HepG2 (cell line): ENCODE data around the gene GDPGP1. TPM values are rescaled to one million over a fixed set of nuclear protein-coding genes. Genes with fewer than 3 reads are reported as not detected.
A peak's percentile ranks its signal among the peaks of the same experiment; 100 is the strongest.

Experiments
- ATAC-seq: fragments of 200-7000 bp; cut with Tn5 transposase; 3 replicates; pipeline ENCODE4 v1.9.1; 2020; ENCODE audit warnings: mild to moderate bottlenecking, moderate library complexity
- Bru-seq: library from RNA; stranded (reverse); fragments of 400-500 nt; gene quantifications from one replicate; lab custom pipeline; 2021; lab: Mats Ljungman, UMichigan
- BruChase-seq, 2 experiments: library from RNA; stranded (reverse); fragments of 400-500 nt; gene quantifications; one replicate each; lab custom pipeline; 2021; lab: Mats Ljungman, UMichigan
- BruUV-seq: library from RNA; stranded (reverse); fragments of 400-500 nt; replicated peaks from 2 replicates; lab custom pipeline; 2021; lab: Mats Ljungman, UMichigan
- CTCF ChIA-PET: fragments of 300-600 bp; formaldehyde crosslinking; extraction: SDS; loops from one replicate; lab custom pipeline; 2021; ENCODE audit warnings: low total read pairs, inconsistent platforms, low intra/inter-chr PET ratio; lab: Yijun Ruan, JAX
- POLR2A ChIA-PET: fragments of 350-600 bp; sonication (Branson Sonifier 250); formaldehyde crosslinking; loops from one replicate; lab custom pipeline; 2020; ENCODE audit warnings: antibody characterized with exemption, inconsistent platforms; lab: Yijun Ruan, JAX
- DNase-seq: peaks from one replicate; pipeline ENCODE4 v3.0.0-alpha.2; 2015; ENCODE audit warnings: low spot score
- FAIRE-seq: peaks from 3 replicates; lab custom pipeline; 2011; peaks lifted over from hg19 to GRCh38; lab: Jason Lieb, UNC
- H2AFZ ChIP-seq: one replicate; pipeline ENCODE4 v1.6.1; 2011; ENCODE audit warnings: low read length, inconsistent platforms
- H3K27ac ChIP-seq: fragments of 300-600 bp; 3 replicates; pipeline ENCODE4 v1.8.0; 2011; ENCODE audit warnings: mixed run types, mild to moderate bottlenecking, mixed read lengths, low read length, inconsistent platforms; ENCODE audit not compliant: insufficient read depth; ENCODE audit errors: extremely low read length
- H3K27me3 ChIP-seq, 2 experiments: fragments of 200-600 bp in 1 of 2; 2 replicates in 1 of 2; 3 replicates in 1 of 2; pipeline versions ENCODE4 v1.6.0 to v1.8.0; 2011; ENCODE audit warnings: low read length in 2 of 2, mild to moderate bottlenecking in 2 of 2, moderate library complexity in 2 of 2, inconsistent platforms in 1 of 2; ENCODE audit not compliant: insufficient read depth in 2 of 2, control insufficient read depth in 1 of 2
- H3K36me3 ChIP-seq, 2 experiments: fragments of 200-600 bp in 1 of 2; replicated peaks in 1 of 2; 2 replicates in 1 of 2; 3 replicates in 1 of 2; pipeline versions ENCODE4 v1.5.1 to v1.8.0; 2011; ENCODE audit warnings: low read length in 2 of 2, inconsistent platforms in 1 of 2; ENCODE audit not compliant: insufficient read depth in 2 of 2, control insufficient read depth in 1 of 2
- H3K4me1 ChIP-seq: 2 replicates; pipeline ENCODE4 v1.5.1; 2012; ENCODE audit warnings: low read length, inconsistent platforms; ENCODE audit not compliant: insufficient read depth
- H3K4me2 ChIP-seq: 2 replicates; pipeline ENCODE4 v1.6.0; 2011; ENCODE audit warnings: low read depth, low read length, inconsistent platforms
- H3K4me3 ChIP-seq, 3 experiments: fragments of 200-600 bp in 1 of 3; sonication (generic), shearing (Covaris generic) in 1 of 3; replicated peaks in 1 of 3; 2 replicates each; pipeline ENCODE4 v1.5.1; 2011 to 2016; ENCODE audit warnings: low read length in 3 of 3, inconsistent platforms in 2 of 3, low read depth in 2 of 3, mild to moderate bottlenecking in 2 of 3, control low read depth in 1 of 3, mixed read lengths in 1 of 3; ENCODE audit not compliant: insufficient read depth in 1 of 3
- H3K79me2 ChIP-seq: one replicate; pipeline ENCODE4 v1.6.1; 2011; ENCODE audit warnings: low read length, inconsistent platforms; ENCODE audit not compliant: insufficient read depth
- H3K9ac ChIP-seq: 2 replicates; pipeline ENCODE4 v1.6.0; 2011; ENCODE audit warnings: mild to moderate bottlenecking, low read depth, low read length, inconsistent platforms; ENCODE audit not compliant: insufficient read depth
- H3K9me3 ChIP-seq: 2 replicates; pipeline ENCODE4 v1.5.1; 2012; ENCODE audit warnings: mild to moderate bottlenecking, low read length
- H4K20me1 ChIP-seq: 2 replicates; pipeline ENCODE4 v1.6.0; 2011; ENCODE audit warnings: inconsistent platforms, mild to moderate bottlenecking, low read length, moderate library complexity; ENCODE audit not compliant: insufficient read depth
- AGO2 ChIP-seq: fragments of 200-400 bp; formaldehyde crosslinking; optimal IDR thresholded peaks from 2 replicates; pipeline ENCODE3; 2017; ENCODE audit warnings: mild to moderate bottlenecking, low read depth, low read length, moderate library complexity
- GPN1 ChIP-seq: sonication (generic); formaldehyde crosslinking; IDR thresholded peaks from 2 replicates; pipeline ENCODE4 v1.5.1; 2020; ENCODE audit warnings: missing genetic modification reagents, borderline replicate concordance
- MLX ChIP-seq: IDR thresholded peaks from 2 replicates; pipeline ENCODE4 v1.6.1; 2016
- PLRG1 ChIP-seq: fragments of 450-650 bp; conservative IDR thresholded peaks from 2 replicates; pipeline ENCODE4 v1.6.1; 2016
- ZNF326 ChIP-seq: sonication (generic); formaldehyde crosslinking; IDR thresholded peaks from 2 replicates; pipeline ENCODE4 v1.4.0; 2020; ENCODE audit warnings: missing genetic modification reagents, borderline replicate concordance
- ZNF609 ChIP-seq: sonication (generic); formaldehyde crosslinking; IDR thresholded peaks from 2 replicates; pipeline ENCODE4 v1.4.0; 2020; ENCODE audit warnings: mild to moderate bottlenecking, missing genetic modification reagents, borderline replicate concordance
- ZNF614 ChIP-seq: IDR thresholded peaks from 2 replicates; pipeline ENCODE4 v1.6.1; 2018; ENCODE audit warnings: missing biosample characterization, missing genetic modification reagents, inconsistent platforms, borderline replicate concordance
- WGBS: methylation state at CpG from one replicate; pipeline ENCODE4 v1.1.6; 2017; ENCODE audit warnings: low lambda C conversion rate; 5-methylcytosine and 5-hydroxymethylcytosine counted together
- in situ Hi-C: cut with HindIII; loops from 2 replicates; pipeline ENCODE4 v1.10.0; 2017; ENCODE audit warnings: low pct_unique_long_range_greater_than_20kb; ENCODE audit not compliant: extremely low pct_ligation_motif_present
- intact Hi-C: fragments of 100-400 bp; cut with micrococcal nuclease; formaldehyde crosslinking; loops from one replicate; pipeline ENCODE4 v1.10.0; 2022; ENCODE audit not compliant: unreplicated experiment
- long read RNA-seq, 2 experiments: library from RNA in 1 of 2; library from polyadenylated mRNA in 1 of 2; stranded (forward) in 1 of 2; unstranded in 1 of 2; transcript quantifications; one replicate each; pipeline ENCODE4 v2.0.0, GENCODE V29; 2019 to 2022
- polyA minus RNA-seq, 3 experiments: library from RNA; depleted of rRNA, polyadenylated mRNA; stranded (reverse); fragments of >200 nt; gene quantifications; 2 replicates each; pipeline ENCODE4 v1.2.3, GENCODE V29; 2011; ENCODE audit warnings: low replicate concordance in 1 of 3
- polyA plus RNA-seq, 8 experiments: library from polyadenylated mRNA; depleted of rRNA in 3 of 8; stranded (reverse) in 7 of 8; unstranded in 1 of 8; fragments of >200 nt; fragmentation: Illumina TruSeq in 4 of 8; extraction: Trizol in 4 of 8; gene quantifications; 2 replicates each; pipeline versions ENCODE4 v1.2.1 to v1.2.3, GENCODE V29; 2011 to 2016; ENCODE audit warnings: low read depth in 4 of 8, missing spikeins in 1 of 8, mixed read lengths in 1 of 8; ENCODE audit not compliant: insufficient read depth in 1 of 8
- total RNA-seq, 5 experiments: library from RNA; depleted of rRNA; stranded (reverse); fragments of >200 nt; fragmentation: Illumina TruSeq; extraction: Trizol; gene quantifications; 2 replicates each; pipeline ENCODE4 v1.2.3, GENCODE V29; 2016; ENCODE audit warnings: low read depth in 1 of 5

Gene GDPGP1
- total RNA-seq (2016; rRNA removed; fragmentation: Illumina TruSeq; extraction: Trizol) = 4.3 and 5.0 TPM in 2 replicates
- 1.2 TPM in 2 replicates for total RNA-seq (2016; cell fraction: cytosol; rRNA removed; fragmentation: Illumina TruSeq; extraction: Trizol; ENCODE audit: low read depth)
- 5.0 and 6.6 TPM in 2 replicates for total RNA-seq (2016; cell fraction: insoluble cytoplasmic fraction; rRNA removed; fragmentation: Illumina TruSeq; extraction: Trizol)
- 2.4 and 2.8 TPM in 2 replicates for total RNA-seq (2016; cell fraction: membrane; rRNA removed; fragmentation: Illumina TruSeq; extraction: Trizol)
- 4.7 and 4.8 TPM in 2 replicates for total RNA-seq (2016; cell fraction: nucleus; rRNA removed; fragmentation: Illumina TruSeq; extraction: Trizol)
- polyA plus RNA-seq (2011; rRNA removed) = 1.5 and 2.2 TPM in 2 replicates
- polyA plus RNA-seq (2011; cell fraction: cytosol; rRNA removed) = 0.83 and 1.3 TPM in 2 replicates
- polyA plus RNA-seq (2011; cell fraction: nucleus; rRNA removed) = 6.5 and 7.4 TPM in 2 replicates
- polyA plus RNA-seq (2012) = 0.84 and 1.2 TPM in 2 replicates
- polyA plus RNA-seq (2016; cell fraction: cytosol; fragmentation: Illumina TruSeq; extraction: Trizol; ENCODE audit: low read depth) = 0.17 and 0.42 TPM in 2 replicates
- 2.4 and 3.1 TPM in 2 replicates for polyA plus RNA-seq (2016; cell fraction: insoluble cytoplasmic fraction; fragmentation: Illumina TruSeq; extraction: Trizol; ENCODE audit: low read depth)
- polyA plus RNA-seq (2016; cell fraction: membrane; fragmentation: Illumina TruSeq; extraction: Trizol; ENCODE audit: low read depth) = 0.72 and 0.86 TPM in 2 replicates
- polyA plus RNA-seq (2016; cell fraction: nucleus; fragmentation: Illumina TruSeq; extraction: Trizol; ENCODE audit: insufficient read depth, low read depth) = 2.7 and 3.3 TPM in 2 replicates
- polyA minus RNA-seq (2011; rRNA and poly(A)+ RNA removed; ENCODE audit: low replicate concordance) = 18.9 and 23.4 TPM in 2 replicates
- 1.2 and 3.0 TPM in 2 replicates for polyA minus RNA-seq (2011; cell fraction: cytosol; rRNA and poly(A)+ RNA removed)
- 12.5 and 15.4 TPM in 2 replicates for polyA minus RNA-seq (2011; cell fraction: nucleus; rRNA and poly(A)+ RNA removed)
- percentile 48 among the genes with signal in this experiment for Bru-seq, nascent RNA
- percentile 43 among the genes with signal in this experiment for BruChase-seq, experiment 1, labeled RNA remaining after a 6-hour chase
- percentile 50 among the genes with signal in this experiment for BruChase-seq, experiment 2, labeled RNA remaining after a 2-hour chase
- long read RNA-seq, experiment 1, partial matches to known transcripts = 0 of 1 reads
- long read RNA-seq, experiment 1, other reads (novel, unspliced or antisense) = 1 of 1 reads
- long read RNA-seq, experiment 2, partial matches to known transcripts = 0 of 1 reads
- long read RNA-seq, experiment 2, other reads (novel, unspliced or antisense) = 1 of 1 reads

GRCh38 chr15:90234096-90234988 lies at the start of gene GDPGP1:
Gene GDPGP1, plus strand, starts transcription at chr15:90234209. Its CDS starts 6,700 bp downstream, at chr15:90240909.
- in situ Hi-C loops (no loop called here), intact Hi-C loops (loop anchor here (1.0 to 5.0 kb wide), 2 partner anchors 15 to 33 kb away; partner anchors contain the start of genes NGRN and TTLL13)
- ChIA-PET POLR2A (interaction anchor here (1.1 to 4.5 kb wide), 9 partner anchors 10 to 91 kb away, joined by 5 to 50 read pairs (median 9); partner anchors contain the start of genes NGRN, SEMA4B and TTLL13), CTCF (no interaction called here)
- peaks cover 5 to 37% of the 10 kb centered on the region in 2 experiments for H3K36me3 ChIP-seq
- peak within 1 kb of the TSS; percentile 83 for H3K9ac ChIP-seq
- H3K27me3 ChIP-seq = no peaks in the 10 kb centered on the region; a peak in 1 of 5 replicates
- peak within 1 kb of the TSS; percentile 73 to 86 (median 80) for H3K4me3 ChIP-seq
- WGBS = 13% methylated on average over 12 of the region's 49 CpGs
- no peak for ATAC-seq
- H2AFZ ChIP-seq = peak within 1 kb of the TSS; percentile 76
- TSS peak; percentile 80 for BruUV-seq
- H4K20me1 ChIP-seq = no peaks in the 10 kb centered on the region
- DNase-seq = peak; percentile 24
- peak within 1 kb of the TSS; percentile 89 for H3K4me2 ChIP-seq
- no peaks in the 10 kb centered on the region for H3K9me3 ChIP-seq
- peaks cover 28% of the 10 kb centered on the region for H3K4me1 ChIP-seq
- FAIRE-seq = peak; percentile 15
- H3K27ac ChIP-seq = peak within 1 kb of the TSS; percentile 94
- peaks cover 8% of the 10 kb centered on the region for H3K79me2 ChIP-seq
- no peak for TF ChIP-seq ZNF609 (CRISPR knock-in tag)
- TF ChIP-seq MLX (CRISPR knock-in tag) = no peak
- TF ChIP-seq ZNF614 = no peak
- TF ChIP-seq AGO2 = no peak
- no peak for TF ChIP-seq GPN1 (CRISPR knock-in tag)
- TF ChIP-seq PLRG1 = no peak
- no peak for TF ChIP-seq ZNF326 (CRISPR knock-in tag)
